ENCODE data around the gene CEACAM4. TPM values are rescaled to one million over a fixed set of nuclear protein-coding genes. Genes with fewer than 3 reads are reported as not detected.

Gene CEACAM4
- total and polyA plus RNA-seq, 2 experiments from 2014 or later: not detected

DNA sequence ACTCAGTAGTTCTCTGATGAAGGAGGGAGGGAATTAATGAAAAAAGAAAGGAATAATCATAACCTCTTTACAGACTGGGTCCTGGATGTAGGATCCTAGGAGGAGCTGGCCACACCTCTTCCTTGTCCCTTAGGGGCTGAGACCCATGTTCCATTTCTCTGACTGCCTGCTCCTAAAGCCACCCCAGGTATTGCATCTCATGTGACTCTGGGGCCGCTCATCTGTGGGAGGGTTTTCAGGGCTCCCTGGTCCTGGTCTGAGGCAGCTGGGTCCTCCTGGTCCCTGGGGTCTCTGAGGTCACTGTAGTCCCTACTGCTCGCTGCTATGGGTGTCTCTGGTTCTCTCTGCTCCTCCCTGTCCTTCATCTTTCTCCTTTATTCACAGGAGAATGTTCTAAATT is 48.0 kb downstream of the CEACAM4 start:
- H3K9me2 ChIP-seq (replicated peaks; ENCODE audit: insufficient read depth): no peaks in the 10 kb centered on the region
- H3K79me2 ChIP-seq: no peaks in the 10 kb centered on the region
- WGBS (ENCODE audit: low lambda C conversion rate, missing lambda C conversion rate): 46% methylated on average over 2 of the region's 2 CpGs

DNA sequence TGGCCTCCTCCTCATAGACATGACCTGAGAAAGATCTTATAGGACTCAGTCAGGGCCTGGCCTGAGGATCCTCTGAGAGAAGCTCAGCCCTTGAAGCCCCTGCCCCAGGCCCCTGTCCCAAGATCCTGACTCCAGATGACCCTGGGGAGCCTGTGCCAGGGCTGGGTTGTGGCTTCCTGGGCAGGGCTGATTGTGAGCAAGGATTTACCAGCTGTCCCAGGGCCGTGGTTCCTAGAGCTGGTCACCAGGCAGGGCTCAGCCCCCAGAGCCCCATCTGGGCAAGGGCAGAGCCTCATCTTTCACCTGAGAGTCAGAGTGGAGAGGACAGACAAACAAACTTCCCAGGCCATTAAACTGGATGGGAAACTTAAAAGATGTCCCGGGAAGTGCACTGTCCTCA is 49.0 kb downstream of the CEACAM4 start:
- no peak overlapping the region for H3K4me3 ChIP-seq
- H3K27me3 ChIP-seq: no peaks in the 10 kb centered on the region
- no peak overlapping the region for H2AFZ ChIP-seq
- H3K4me2 ChIP-seq: no peak overlapping the region
- H3K9me3 ChIP-seq (ENCODE audit: low read depth): no peaks in the 10 kb centered on the region
- no peaks in the 10 kb centered on the region for H3K79me2 ChIP-seq
- H4K20me1 ChIP-seq (ENCODE audit: insufficient read depth, poor library complexity, severe bottlenecking): no peaks in the 10 kb centered on the region
- no peak overlapping the region for H3K27ac ChIP-seq
- TF ChIP-seq, protein P1, sequence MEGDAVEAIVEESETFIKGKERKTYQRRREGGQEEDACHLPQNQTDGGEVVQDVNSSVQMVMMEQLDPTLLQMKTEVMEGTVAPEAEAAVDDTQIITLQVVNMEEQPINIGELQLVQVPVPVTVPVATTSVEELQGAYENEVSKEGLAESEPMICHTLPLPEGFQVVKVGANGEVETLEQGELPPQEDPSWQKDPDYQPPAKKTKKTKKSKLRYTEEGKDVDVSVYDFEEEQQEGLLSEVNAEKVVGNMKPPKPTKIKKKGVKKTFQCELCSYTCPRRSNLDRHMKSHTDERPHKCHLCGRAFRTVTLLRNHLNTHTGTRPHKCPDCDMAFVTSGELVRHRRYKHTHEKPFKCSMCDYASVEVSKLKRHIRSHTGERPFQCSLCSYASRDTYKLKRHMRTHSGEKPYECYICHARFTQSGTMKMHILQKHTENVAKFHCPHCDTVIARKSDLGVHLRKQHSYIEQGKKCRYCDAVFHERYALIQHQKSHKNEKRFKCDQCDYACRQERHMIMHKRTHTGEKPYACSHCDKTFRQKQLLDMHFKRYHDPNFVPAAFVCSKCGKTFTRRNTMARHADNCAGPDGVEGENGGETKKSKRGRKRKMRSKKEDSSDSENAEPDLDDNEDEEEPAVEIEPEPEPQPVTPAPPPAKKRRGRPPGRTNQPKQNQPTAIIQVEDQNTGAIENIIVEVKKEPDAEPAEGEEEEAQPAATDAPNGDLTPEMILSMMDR (IDR thresholded peaks at IDR 0.05; ENCODE audit: poor library complexity): no peak
- TF ChIP-seq EZH2phosphoT487 (IDR thresholded peaks at IDR 0.05; ENCODE audit: low read depth, severe bottlenecking, unreplicated experiment) (no peak), EZH2 (IDR thresholded peaks at IDR 0.05; ENCODE audit: borderline replicate concordance) (no peak)
- H3K4me1 ChIP-seq (ENCODE audit: insufficient read depth): no peaks in the 10 kb centered on the region
- 82% methylated on average over 2 of the region's 2 CpGs for WGBS (ENCODE audit: low lambda C conversion rate, missing lambda C conversion rate)
- H3K9me2 ChIP-seq (replicated peaks; ENCODE audit: insufficient read depth): no peaks in the 10 kb centered on the region
- DNase-seq (ENCODE audit: low spot score): no peak
- H3K36me3 ChIP-seq (replicated peaks; ENCODE audit: insufficient read depth, low read depth): no peaks in the 10 kb centered on the region

More for the DNA sequence above, 48.0 kb downstream of the CEACAM4 start:
- Histone ChIP-seq H4K20me1 (ENCODE audit: insufficient read depth, poor library complexity, severe bottlenecking) (no peaks in the 10 kb centered on the region), H3K4me1 (ENCODE audit: insufficient read depth) (no peaks in the 10 kb centered on the region), H3K4me2 (no peak overlapping the region), H2AFZ (no peak overlapping the region), H3K27me3 (no peaks in the 10 kb centered on the region), H3K36me3 (replicated peaks; ENCODE audit: insufficient read depth, low read depth) (no peaks in the 10 kb centered on the region), H3K27ac (no peak overlapping the region), H3K9me3 (ENCODE audit: low read depth) (no peaks in the 10 kb centered on the region), H3K4me3 (no peak overlapping the region)
- TF ChIP-seq EZH2 (IDR thresholded peaks at IDR 0.05; ENCODE audit: borderline replicate concordance): no peak
- TF ChIP-seq, protein P1 (IDR thresholded peaks at IDR 0.05; ENCODE audit: poor library complexity): no peak
- TF ChIP-seq EZH2phosphoT487 (IDR thresholded peaks at IDR 0.05; ENCODE audit: low read depth, severe bottlenecking, unreplicated experiment): no peak
- no peak for DNase-seq (ENCODE audit: low spot score)

DNA sequence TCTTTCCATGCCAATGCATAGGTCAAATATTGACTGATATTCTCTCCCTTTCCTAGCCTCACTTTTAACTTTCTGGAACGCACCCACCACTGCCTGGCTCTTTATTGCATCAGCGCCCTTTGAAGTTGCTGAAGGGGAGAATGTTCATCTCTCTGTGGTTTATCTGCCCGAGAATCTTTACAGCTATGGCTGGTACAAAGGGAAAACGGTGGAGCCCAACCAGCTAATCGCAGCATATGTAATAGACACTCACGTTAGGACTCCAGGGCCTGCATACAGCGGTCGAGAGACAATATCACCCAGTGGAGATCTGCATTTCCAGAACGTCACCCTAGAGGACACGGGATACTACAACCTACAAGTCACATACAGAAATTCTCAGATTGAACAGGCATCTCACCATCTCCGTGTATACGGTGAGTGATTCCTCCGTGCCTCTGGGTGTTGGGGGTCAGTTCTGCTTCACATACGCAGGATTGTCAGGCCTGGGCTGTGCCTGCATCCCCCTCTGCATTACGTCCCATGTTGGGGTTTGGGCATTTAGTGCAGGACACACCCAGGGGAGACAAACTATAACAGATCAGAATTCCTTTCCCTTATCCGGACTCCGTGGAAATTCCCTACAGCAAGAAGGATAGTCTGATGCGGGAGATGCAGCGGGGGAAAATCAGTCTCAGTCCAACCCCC is 49.6 kb downstream of the CEACAM4 start:
- Histone ChIP-seq H3K79me2 (no peaks in the 10 kb centered on the region), H3K9me2 (replicated peaks; ENCODE audit: insufficient read depth) (no peaks in the 10 kb centered on the region), H3K4me2 (no peak overlapping the region), H3K27ac (no peak overlapping the region), H2AFZ (no peak overlapping the region), H4K20me1 (ENCODE audit: insufficient read depth, poor library complexity, severe bottlenecking) (no peaks in the 10 kb centered on the region), H3K4me3 (no peak overlapping the region), H3K36me3 (replicated peaks; ENCODE audit: insufficient read depth, low read depth) (no peaks in the 10 kb centered on the region), H3K4me1 (ENCODE audit: insufficient read depth) (no peaks in the 10 kb centered on the region), H3K27me3 (no peaks in the 10 kb centered on the region), H3K9me3 (ENCODE audit: low read depth) (no peaks in the 10 kb centered on the region)
- WGBS (ENCODE audit: low lambda C conversion rate, missing lambda C conversion rate): 73% methylated on average over 19 of the region's 19 CpGs
- TF ChIP-seq, protein P1 (IDR thresholded peaks at IDR 0.05; ENCODE audit: poor library complexity): no peak
- TF ChIP-seq EZH2 (IDR thresholded peaks at IDR 0.05; ENCODE audit: borderline replicate concordance) (no peak), EZH2phosphoT487 (IDR thresholded peaks at IDR 0.05; ENCODE audit: low read depth, severe bottlenecking, unreplicated experiment) (no peak)
- DNase-seq (ENCODE audit: low spot score): no peak

All from hepatocyte (in vitro differentiated cells).